Purkinje cell (primary cell): Measurements from ENCODE around the gene ADAM33. TPM values are rescaled to one million over a fixed set of nuclear protein-coding genes. Genes with fewer than 3 reads are reported as not detected.

Experiments used
- polyA plus RNA-seq: library from polyadenylated mRNA; unstranded; fragments of >200 nt; fragmentation: Nextera tagmentation; gene quantifications from 2 replicates; pipeline ENCODE4 v1.2.1, GENCODE V29; 2014

Gene ADAM33
- 1.1 TPM in 1 of 2 replicates, not detected in the other for polyA plus RNA-seq

GRCh38 chr20:3681931-3682781 is at the start of gene ADAM33:
Gene ADAM33, minus strand, starts transcription at chr20:3682010. Its CDS starts 6 bp downstream, at chr20:3682004.

GRCh38 chr20:3712279-3712873 is 30.6 kb upstream of the ADAM33 start, which contains the start of gene SIGLEC1:
Gene SIGLEC1, minus strand, starts transcription at chr20:3712600. Its CDS starts 5,472 bp downstream, at chr20:3707128.

GRCh38 chr20:3663031-3663701 is 18.6 kb downstream of the ADAM33 start, which contains the start of gene GFRA4:
Gene GFRA4, minus strand, starts transcription at chr20:3663399. Its CDS starts 0 bp downstream, at chr20:3663399.

Other genes starting within 250 kb of the ADAM33 start
- gene ATRN, start 211.0 kb downstream of the ADAM33 start, polyA plus RNA-seq: 12.4 and 14.0 TPM in 2 replicates
- gene GFRA4, start 18.6 kb downstream of the ADAM33 start, polyA plus RNA-seq: not detected in 2 replicates
- gene SIGLEC1, start 30.6 kb upstream of the ADAM33 start, polyA plus RNA-seq: not detected in 2 replicates
- gene HSPA12B, start 50.7 kb upstream of the ADAM33 start, polyA plus RNA-seq: 0.35 TPM in 1 of 2 replicates, not detected in the other
- 18.4 and 20.6 TPM in 2 replicates for gene ADISSP, start 85.7 kb upstream of the ADAM33 start, polyA plus RNA-seq
- 0.20 TPM in 1 of 2 replicates, not detected in the other for gene SPEF1, start 99.4 kb upstream of the ADAM33 start, polyA plus RNA-seq
- 0.35 and 1.9 TPM in 2 replicates for gene CENPB, start 104.7 kb upstream of the ADAM33 start, polyA plus RNA-seq
- gene CDC25B, start 114.3 kb upstream of the ADAM33 start, polyA plus RNA-seq: 3.3 and 3.7 TPM in 2 replicates
- gene AP5S1, start 138.5 kb upstream of the ADAM33 start, polyA plus RNA-seq: 3.6 and 9.7 TPM in 2 replicates
- gene MAVS, start 164.8 kb upstream of the ADAM33 start, polyA plus RNA-seq: 0.88 and 1.1 TPM in 2 replicates
- gene PANK2, start 207.4 kb upstream of the ADAM33 start, polyA plus RNA-seq: 25.8 and 49.7 TPM in 2 replicates